Endothelial cell of umbilical vein (primary cell): ENCODE results near the gene CASP3. TPM values are rescaled to one million over a fixed set of nuclear protein-coding genes. Genes with fewer than 3 reads are reported as not detected.

Experiments
- BruUV-seq: library from RNA; stranded (reverse); fragments of 400-500 nt; replicated peaks from 2 replicates; lab custom pipeline; 2021; lab: Mats Ljungman, UMichigan
- CTCF ChIA-PET: fragments of 300-600, 350-600 bp; sonication (Branson Sonifier 250); formaldehyde crosslinking; loops from one replicate; lab custom pipeline; 2021; ENCODE audit warnings: antibody characterized with exemption, inconsistent platforms; lab: Charles Lee
- POLR2A ChIA-PET: fragments of 300-600, 350-600 bp; sonication (Branson Sonifier 250); formaldehyde crosslinking; loops from one replicate; lab custom pipeline; 2021; ENCODE audit warnings: antibody characterized with exemption, inconsistent platforms; lab: Charles Lee
- DNase-seq: peaks from one replicate; pipeline ENCODE4 v3.0.0-alpha.2; 2011; ENCODE audit warnings: low read depth, low spot score
- FAIRE-seq: peaks from 2 replicates; lab custom pipeline; 2011; peaks lifted over from hg19 to GRCh38; lab: Jason Lieb, UNC
- H2AFZ ChIP-seq: 2 replicates; pipeline ENCODE4 v1.6.0; 2012; ENCODE audit warnings: low read depth, low read length, control low read depth, inconsistent platforms
- H3K27ac ChIP-seq: 2 replicates; pipeline ENCODE4 v1.5.1; 2011; ENCODE audit warnings: low read depth, mild to moderate bottlenecking, control low read depth, low read length, moderate library complexity; ENCODE audit not compliant: insufficient read depth
- H3K27me3 ChIP-seq, 2 experiments: 2 replicates each; pipeline versions ENCODE4 v1.6.0 to v1.6.1; 2011; ENCODE audit warnings: low read length in 2 of 2, mixed read lengths in 1 of 2; ENCODE audit not compliant: control insufficient read depth in 2 of 2, insufficient read depth in 2 of 2
- H3K36me3 ChIP-seq, 2 experiments: 2 replicates in 1 of 2; 3 replicates in 1 of 2; pipeline ENCODE4 v1.5.1; 2011; ENCODE audit warnings: low read length in 2 of 2, mild to moderate bottlenecking in 1 of 2, moderate library complexity in 1 of 2; ENCODE audit not compliant: control insufficient read depth in 2 of 2, insufficient read depth in 2 of 2; ENCODE audit errors: extremely low read depth in 1 of 2
- H3K4me1 ChIP-seq: 3 replicates; pipeline ENCODE4 v1.5.1; 2011; ENCODE audit warnings: mild to moderate bottlenecking, low read length; ENCODE audit not compliant: control insufficient read depth, insufficient read depth; ENCODE audit errors: extremely low read depth
- H3K4me2 ChIP-seq: 2 replicates; pipeline ENCODE4 v1.6.1; 2011; ENCODE audit warnings: low read length, control low read depth, mixed read lengths; ENCODE audit not compliant: insufficient read depth
- H3K4me3 ChIP-seq, 3 experiments: fragments of 200-600 bp in 1 of 3; sonication (generic), shearing (Covaris generic) in 1 of 3; replicated peaks in 1 of 3; 2 replicates each; pipeline ENCODE4 v1.5.1; 2011 to 2016; ENCODE audit warnings: control low read depth in 3 of 3, low read length in 3 of 3, mild to moderate bottlenecking in 2 of 3, inconsistent platforms in 1 of 3, low read depth in 1 of 3, moderate library complexity in 1 of 3; ENCODE audit not compliant: insufficient read depth in 1 of 3
- H3K79me2 ChIP-seq: 2 replicates; pipeline ENCODE4 v1.6.0; 2012; ENCODE audit warnings: low read length, inconsistent platforms; ENCODE audit not compliant: control insufficient read depth, insufficient read depth
- H3K9ac ChIP-seq: replicated peaks from 2 replicates; pipeline ENCODE3; 2011; ENCODE audit warnings: low read length, control low read depth; ENCODE audit not compliant: insufficient read depth; ENCODE audit errors: extremely low read depth
- H3K9me1 ChIP-seq: replicated peaks from 3 replicates; pipeline ENCODE4 v1.6.0; 2011; ENCODE audit warnings: mild to moderate bottlenecking, low read length; ENCODE audit not compliant: control insufficient read depth, insufficient read depth; ENCODE audit errors: extremely low read depth
- H3K9me3 ChIP-seq: replicated peaks from 2 replicates; pipeline ENCODE4 v1.5.1; 2012; ENCODE audit warnings: low read length, inconsistent platforms; ENCODE audit not compliant: control insufficient read depth, insufficient read depth
- H4K20me1 ChIP-seq: replicated peaks from 2 replicates; pipeline ENCODE3; 2011; ENCODE audit warnings: mild to moderate bottlenecking, low read length; ENCODE audit not compliant: control insufficient read depth, insufficient read depth; ENCODE audit errors: extremely low read depth
- CTCF ChIP-seq, 2 donors: IDR thresholded peaks; 1 replicate in 1 of 2; 2 replicates in 1 of 2; pipeline ENCODE4 v1.5.1; 2011; ENCODE audit warnings: low read length in 2 of 2, mild to moderate bottlenecking in 2 of 2, moderate library complexity in 2 of 2, control low read depth in 1 of 2, inconsistent platforms in 1 of 2, low read depth in 1 of 2; ENCODE audit not compliant: insufficient read depth in 1 of 2; ENCODE audit errors: extremely low read depth in 1 of 2
- EZH2 ChIP-seq: IDR thresholded peaks from 2 replicates; pipeline ENCODE4 v1.6.1; 2012; ENCODE audit warnings: borderline replicate concordance, low read depth, mild to moderate bottlenecking, moderate library complexity, low read length, inconsistent platforms; ENCODE audit not compliant: severe bottlenecking
- FOS ChIP-seq: IDR thresholded peaks from 2 replicates; pipeline ENCODE4 v1.6.1; 2011; ENCODE audit warnings: mild to moderate bottlenecking, low read length, moderate library complexity, borderline replicate concordance; ENCODE audit not compliant: insufficient read depth
- GATA2 ChIP-seq: IDR thresholded peaks from 2 replicates; pipeline ENCODE4 v1.7.0; 2011; ENCODE audit warnings: low read depth, mild to moderate bottlenecking, moderate library complexity, mixed read lengths, low read length; ENCODE audit not compliant: insufficient read length, insufficient read depth
- JUN ChIP-seq: IDR thresholded peaks from 2 replicates; pipeline ENCODE4 v1.6.1; 2011; ENCODE audit warnings: borderline replicate concordance, low read depth; ENCODE audit not compliant: insufficient read length, insufficient read depth
- MAX ChIP-seq: IDR thresholded peaks from 2 replicates; pipeline ENCODE4 v1.6.1; 2011; ENCODE audit not compliant: insufficient read depth, insufficient read length
- MYC ChIP-seq: IDR thresholded peaks from one replicate; pipeline ENCODE4 v1.6.1; 2011; ENCODE audit warnings: mild to moderate bottlenecking, low read depth, low read length
- POLR2A ChIP-seq: IDR thresholded peaks from 2 replicates; pipeline ENCODE4 v1.6.1; 2012; ENCODE audit warnings: low read depth, mild to moderate bottlenecking, control low read depth, low read length
- POLR2AphosphoS5 ChIP-seq: IDR thresholded peaks from 2 replicates; pipeline ENCODE4 v1.6.1; 2012; ENCODE audit warnings: low read depth, mild to moderate bottlenecking, control low read depth, low read length, moderate library complexity; ENCODE audit not compliant: insufficient read depth
- dilution Hi-C: fragments of 300-500 bp; cut with MboI; formaldehyde crosslinking; loops from one replicate; pipeline ENCODE4 v1.15.0; 2019; ENCODE audit warnings: low sequenced_read_pairs; ENCODE audit not compliant: extremely low pct_ligation_motif_present
- intact Hi-C: fragments of 100-400 bp; cut with micrococcal nuclease; formaldehyde crosslinking; loops from one replicate; pipeline ENCODE4 v1.10.0; 2022
- polyA plus RNA-seq, 4 experiments: library from polyadenylated mRNA; depleted of rRNA in 3 of 4; stranded (reverse) in 3 of 4; unstranded in 1 of 4; fragments of >200 nt; gene quantifications; 2 replicates each; pipeline versions ENCODE4 v1.2.1 to v1.2.3, GENCODE V29; 2011 to 2012; ENCODE audit warnings: missing spikeins in 1 of 4
- total RNA-seq: library from RNA; stranded (reverse); gene quantifications from 2 replicates; pipeline ENCODE4 v1.2.3, GENCODE V29; 2021

The CASP3 gene
- total and polyA plus RNA-seq, 2 donors (not counting 3 experiments of a cell fraction or from before 2014, with no cell fraction given), result 26.0 to 54.5 TPM

DNA sequence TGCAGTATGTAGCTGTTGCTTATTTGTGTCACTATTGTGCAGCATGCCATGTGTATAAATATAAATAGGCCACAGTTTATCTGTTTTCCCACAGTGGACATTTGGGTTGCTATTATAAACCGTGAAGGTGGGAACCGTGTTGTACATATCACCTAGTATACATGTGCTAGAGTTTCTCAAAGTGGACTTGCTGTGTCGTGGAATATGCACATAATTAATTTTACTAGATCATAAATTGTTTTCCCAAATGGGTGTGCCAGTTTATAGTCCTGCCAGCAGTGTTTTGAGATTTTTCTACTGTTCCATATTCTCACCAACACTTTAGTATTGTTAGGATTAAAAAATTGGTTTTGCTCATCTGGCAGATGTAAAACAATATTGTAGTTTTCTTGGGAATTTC is 38.8 kb upstream of the CASP3 start:
- dilution Hi-C loops, result no loop called here
- Histone ChIP-seq H3K9me1 (no peaks in the 10 kb centered on the region), H3K4me2 (peak overlapping the region; percentile 39), H3K9me3 (no peaks in the 10 kb centered on the region), H3K27me3 (no peaks in the 10 kb centered on the region), H3K9ac (peak overlapping the region; percentile 53), H3K79me2 (no peaks in the 10 kb centered on the region), H2AFZ (no peak overlapping the region), H3K4me1 (peaks cover 18% of the 10 kb centered on the region), H3K4me3 (no peak overlapping the region), H4K20me1 (no peaks in the 10 kb centered on the region), H3K27ac (peak overlapping the region; percentile 77), H3K36me3 (peaks cover 0 to 2% of the 10 kb centered on the region in 2 experiments)
- FAIRE-seq, result no peak
- ChIA-PET CTCF (interaction anchor here (1.0 to 1.9 kb wide), 5 partner anchors 20 to 46 kb away, joined by 3 to 5 read pairs (median 4); partner anchors contain the start of gene CENPU), POLR2A (interaction anchor here (0.6 kb wide), 1 partner anchor 38 kb away, joined by 3 read pairs; the partner anchor contains the start of genes CASP3 and PRIMPOL)
- DNase-seq, result peak; percentile 20
- intact Hi-C loops, result loop anchor here (1.0 kb wide), 6 partner anchors 39 to 424 kb away; partner anchors contain the start of genes CASP3, CENPU, IRF2 and PRIMPOL
- BruUV-seq, result TSS peak; percentile 100
- no peak for TF ChIP-seq CTCF (IDR thresholded peaks at IDR 0.05; ENCODE audit: extremely low read depth in 1 of 2, insufficient read depth in 1 of 2, low read depth in 1 of 2, low read length in 2 of 2)
- no peak for TF ChIP-seq GATA2
- no peak for TF ChIP-seq JUN
- no peak for TF ChIP-seq MAX
- no peak for TF ChIP-seq EZH2
- TF ChIP-seq MYC, result no peak
- TF ChIP-seq POLR2AphosphoS5, result no peak
- no peak for TF ChIP-seq POLR2A
- TF ChIP-seq FOS, result no peak
